HCT116 (cell line): ENCODE results near the gene CUBN. TPM values are rescaled to one million over a fixed set of nuclear protein-coding genes. Genes with fewer than 3 reads are reported as not detected.

Experiments used
- ATAC-seq: fragments of 200-7000 bp; cut with Tn5 transposase; 2 replicates; pipeline ENCODE4 v1.9.1; 2020; ENCODE audit warnings: mild to moderate bottlenecking, moderate library complexity
- BruUV-seq: library from RNA; stranded (reverse); fragments of 400-500 nt; replicated peaks from 2 replicates; lab custom pipeline; 2021; lab: Mats Ljungman, UMichigan
- CTCF ChIA-PET: fragments of 300-600 bp; sonication (Branson Sonifier 250); formaldehyde crosslinking; loops from one replicate; lab custom pipeline; 2021; ENCODE audit warnings: antibody characterized with exemption; lab: Charles Lee
- POLR2A ChIA-PET: fragments of 300-600, 350-600 bp; sonication (Branson Sonifier 250); formaldehyde crosslinking; loops from one replicate; lab custom pipeline; 2021; ENCODE audit warnings: antibody characterized with exemption; lab: Charles Lee
- RAD21 ChIA-PET, 2 experiments: fragments of 300-600 bp; sonication (Branson Sonifier 250); formaldehyde crosslinking; loops; one replicate each; lab custom pipeline; 2023; ENCODE audit warnings: low total read pairs in 2 of 2; ENCODE audit not compliant: uncharacterized antibody in 2 of 2, unreplicated experiment in 2 of 2, low non-redundant PET in 1 of 2; lab: Charles Lee
- DNase-seq: peaks from one replicate; pipeline ENCODE4 v3.0.0-alpha.2; 2010; ENCODE audit warnings: low read depth, low spot score
- H2AFZ ChIP-seq: fragments of 200-600 bp; shearing (Covaris generic), sonication (generic); 2 replicates; pipeline ENCODE4 v1.6.1; 2017; ENCODE audit warnings: low read depth, mixed run types, mixed read lengths, antibody characterized with exemption, low read length; ENCODE audit not compliant: poor library complexity, severe bottlenecking
- H3K27ac ChIP-seq: 2 replicates; pipeline ENCODE4 v1.5.1; 2012; ENCODE audit warnings: low read depth, low read length
- H3K27me3 ChIP-seq: fragments of 200-600 bp; sonication (generic); 2 replicates; pipeline ENCODE4 v1.6.1; 2016; ENCODE audit warnings: mixed run types, low read length, mixed read lengths; ENCODE audit not compliant: insufficient read depth
- H3K36me3 ChIP-seq, 2 experiments: fragments of 200-500 bp in 1 of 2; fragments of 200-600 bp in 1 of 2; sonication (Bioruptor generic) in 1 of 2; sonication (generic) in 1 of 2; 2 replicates each; pipeline versions ENCODE4 v1.5.1 to v1.6.1; 2014 to 2016; ENCODE audit warnings: low read length in 2 of 2, inconsistent platforms in 1 of 2, mixed read lengths in 1 of 2, mixed run types in 1 of 2; ENCODE audit not compliant: insufficient read depth in 2 of 2, control insufficient read depth in 1 of 2
- H3K4me1 ChIP-seq, 2 experiments: fragments of 200-600 bp in 1 of 2; sonication (generic) in 1 of 2; 2 replicates each; pipeline versions ENCODE4 v1.5.1 to v1.6.1; 2012 to 2017; ENCODE audit warnings: low read length in 2 of 2, inconsistent platforms in 1 of 2, mild to moderate bottlenecking in 1 of 2, mixed read lengths in 1 of 2, mixed run types in 1 of 2, moderate library complexity in 1 of 2; ENCODE audit not compliant: insufficient read depth in 2 of 2, control insufficient read depth in 1 of 2
- H3K4me2 ChIP-seq: fragments of 200-600 bp; sonication (generic); 2 replicates; pipeline ENCODE4 v1.6.1; 2017; ENCODE audit warnings: mixed run types, low read length, mixed read lengths
- H3K4me3 ChIP-seq, 2 experiments: fragments of 200-600 bp in 1 of 2; sonication (generic) in 1 of 2; replicated peaks in 1 of 2; 2 replicates each; pipeline ENCODE4 v1.5.1; 2011 to 2016; ENCODE audit warnings: low read length in 2 of 2, control low read depth in 1 of 2, low read depth in 1 of 2, mild to moderate bottlenecking in 1 of 2, mixed read lengths in 1 of 2, mixed run types in 1 of 2
- H3K79me2 ChIP-seq: fragments of 200-600 bp; sonication (generic); 2 replicates; pipeline ENCODE4 v1.6.1; 2017; ENCODE audit warnings: mild to moderate bottlenecking, mixed run types, low read length, moderate library complexity, mixed read lengths; ENCODE audit not compliant: insufficient read depth
- H3K9ac ChIP-seq: fragments of 200-600 bp; sonication (generic); 2 replicates; pipeline ENCODE4 v1.6.1; 2016; ENCODE audit warnings: low read length, mixed read lengths
- H3K9me2 ChIP-seq: fragments of 200-600 bp; sonication (generic), shearing (Covaris generic); 2 replicates; pipeline ENCODE4 v1.6.1; 2017; ENCODE audit warnings: mixed run types, mild to moderate bottlenecking, moderate library complexity; ENCODE audit not compliant: insufficient read depth
- H3K9me3 ChIP-seq, 2 experiments: fragments of 200-500 bp in 1 of 2; fragments of 200-600 bp in 1 of 2; sonication (Bioruptor generic) in 1 of 2; sonication (generic) in 1 of 2; 2 replicates each; pipeline ENCODE4 v1.6.1; 2014 to 2017; ENCODE audit warnings: low read length in 2 of 2, mixed read lengths in 2 of 2, inconsistent platforms in 1 of 2, low read depth in 1 of 2, mild to moderate bottlenecking in 1 of 2, mixed run types in 1 of 2, moderate library complexity in 1 of 2; ENCODE audit not compliant: control insufficient read depth in 1 of 2, insufficient read depth in 1 of 2
- H4K20me1 ChIP-seq: fragments of 200-600 bp; sonication (generic), shearing (Covaris generic); 2 replicates; pipeline ENCODE4 v1.6.1; 2017; ENCODE audit warnings: mixed run types, mild to moderate bottlenecking, moderate library complexity; ENCODE audit not compliant: insufficient read depth
- CEBPB ChIP-seq: IDR thresholded peaks from 2 replicates; pipeline ENCODE4 v1.6.1; 2012; ENCODE audit warnings: low read depth
- CTCF ChIP-seq, 3 experiments: fragments of 200-600 bp in 1 of 3; sonication (generic) in 1 of 3; IDR thresholded peaks in 2 of 3; conservative IDR thresholded peaks in 1 of 3; 2 replicates each; pipeline ENCODE4 v1.5.1; 2012 to 2017; ENCODE audit warnings: low read depth in 2 of 3, low read length in 2 of 3, antibody characterized with exemption in 1 of 3, borderline replicate concordance in 1 of 3, control low read depth in 1 of 3, mild to moderate bottlenecking in 1 of 3, mixed read lengths in 1 of 3, mixed run types in 1 of 3, moderate library complexity in 1 of 3; ENCODE audit not compliant: insufficient read depth in 1 of 3
- ELF1 ChIP-seq: IDR thresholded peaks from 2 replicates; pipeline ENCODE4 v1.6.1; 2012; ENCODE audit warnings: low read depth, borderline replicate concordance
- EZH2 ChIP-seq: fragments of 200-600 bp; sonication (generic); IDR thresholded peaks from 2 replicates; pipeline ENCODE4 v1.6.1; 2017; ENCODE audit warnings: antibody characterized with exemption, mixed run types
- FOSL1 ChIP-seq: IDR thresholded peaks from 2 replicates; pipeline ENCODE4 v1.6.1; 2012; ENCODE audit warnings: low read depth
- POLR2A ChIP-seq: IDR thresholded peaks from 2 replicates; pipeline ENCODE4 v1.7.0; 2011; ENCODE audit warnings: borderline replicate concordance; ENCODE audit not compliant: insufficient read depth, insufficient read length; ENCODE audit errors: extremely low read depth
- POLR2AphosphoS5 ChIP-seq: IDR thresholded peaks from 2 replicates; pipeline ENCODE4 v1.6.1; 2011; ENCODE audit warnings: mild to moderate bottlenecking, low read depth, low read length, moderate library complexity
- RAD21 ChIP-seq: IDR thresholded peaks from 2 replicates; pipeline ENCODE4 v1.6.1; 2012; ENCODE audit warnings: low read depth, mild to moderate bottlenecking
- SRF ChIP-seq: IDR thresholded peaks from 2 replicates; pipeline ENCODE4 v1.6.1; 2012; ENCODE audit warnings: low read depth
- YY1 ChIP-seq: IDR thresholded peaks from 2 replicates; pipeline ENCODE4 v1.6.1; 2011; ENCODE audit warnings: low read length, low read depth, moderate library complexity, mild to moderate bottlenecking; ENCODE audit not compliant: insufficient replicate concordance; ENCODE audit errors: extremely low read depth
- ZNF274 ChIP-seq: fragments of 200-500 bp; sonication (Bioruptor generic); IDR thresholded peaks from 2 replicates; pipeline ENCODE4 v1.6.1; 2014; ENCODE audit warnings: mild to moderate bottlenecking, low read depth, low read length, inconsistent platforms
- intact Hi-C: fragments of 100-400 bp; cut with micrococcal nuclease; formaldehyde crosslinking; loops from 2 replicates; pipeline ENCODE4 v1.10.0; 2022
- total RNA-seq: library from RNA; stranded (reverse); gene quantifications from one replicate; pipeline ENCODE4 v1.2.1, GENCODE V29; 2021; ENCODE audit not compliant: unreplicated experiment

CUBN gene
- total RNA-seq, 1 experiment from 2014 or later = 1.2 TPM

- POLR2A ChIA-PET = no interaction called here
- Histone ChIP-seq H3K27ac (no peak overlapping the region), H3K9me3 (no peaks in the 10 kb centered on the region), H3K9me2 (no peaks in the 10 kb centered on the region), H3K79me2 (no peaks in the 10 kb centered on the region), H3K9ac (no peak overlapping the region), H3K27me3 (no peaks in the 10 kb centered on the region), H3K4me1 (peaks cover 16 to 17% of the 10 kb centered on the region in 2 experiments), H3K36me3 (no peaks in the 10 kb centered on the region), H2AFZ (no peak overlapping the region), H3K4me3 (no peak overlapping the region), H4K20me1 (no peaks in the 10 kb centered on the region), H3K4me2 (no peak overlapping the region)
- ATAC-seq (no peak), DNase-seq (no peak)
- TF ChIP-seq ZNF274 = no peak
- TF ChIP-seq POLR2AphosphoS5 = no peak
- TF ChIP-seq POLR2A = no peak
- TF ChIP-seq RAD21 = no peak
- no peak for TF ChIP-seq CEBPB
- TF ChIP-seq CTCF (IDR thresholded peaks at IDR 0.05 in 2 of 3, conservative IDR thresholded peaks at IDR 0.05 in 1 of 3; ENCODE audit: borderline replicate concordance in 1 of 3, insufficient read depth in 1 of 3, low read depth in 2 of 3, low read length in 2 of 3) = no peak
- TF ChIP-seq SRF = no peak
- TF ChIP-seq ELF1 = no peak
- TF ChIP-seq YY1 = no peak
- TF ChIP-seq FOSL1 = no peak
- TF ChIP-seq EZH2 = no peak
- RAD21 ChIA-PET = no interaction called here
- CTCF ChIA-PET = no interaction called here
- BruUV-seq = no TSS peak
- intact Hi-C loops = no loop called here
These were observed 8.9 kb downstream of the CUBN start for GRCh38 chr10:17120694-17121093.
